Measurements from ENCODE around the gene ANP32B.
"Not testable (repeated sequence)": the region's sequence is repeated elsewhere in the genome, so short reads cannot be mapped to it uniquely, and the experiment has no call there.

The ANP32B gene

GRCh38 chr9:97963232-97963631 lies 19.9 kb upstream of the ANP32B start:
- no peak for DNase-seq (ENCODE audit: low read depth)

DNA sequence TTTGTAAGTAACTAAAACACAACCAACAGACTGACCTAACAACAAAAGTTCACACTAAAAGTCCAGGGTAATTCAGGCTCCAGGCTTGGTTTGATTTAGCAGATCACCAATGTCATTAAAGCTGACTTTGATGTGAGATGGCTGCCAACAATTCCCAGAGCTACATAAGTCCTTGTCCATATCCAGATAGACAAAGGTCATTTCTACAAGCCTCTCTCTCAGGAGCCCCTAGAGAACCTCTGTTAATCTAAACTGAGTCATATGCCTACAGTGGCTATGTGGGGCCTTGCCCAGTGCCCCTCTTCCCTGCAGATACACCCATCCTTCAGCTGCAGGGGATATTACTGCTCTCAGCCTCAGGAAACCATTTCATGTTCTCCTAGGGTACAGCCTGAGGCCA lies 18.2 kb upstream of the ANP32B start:
- no peak for DNase-seq (ENCODE audit: low read depth)

DNA sequence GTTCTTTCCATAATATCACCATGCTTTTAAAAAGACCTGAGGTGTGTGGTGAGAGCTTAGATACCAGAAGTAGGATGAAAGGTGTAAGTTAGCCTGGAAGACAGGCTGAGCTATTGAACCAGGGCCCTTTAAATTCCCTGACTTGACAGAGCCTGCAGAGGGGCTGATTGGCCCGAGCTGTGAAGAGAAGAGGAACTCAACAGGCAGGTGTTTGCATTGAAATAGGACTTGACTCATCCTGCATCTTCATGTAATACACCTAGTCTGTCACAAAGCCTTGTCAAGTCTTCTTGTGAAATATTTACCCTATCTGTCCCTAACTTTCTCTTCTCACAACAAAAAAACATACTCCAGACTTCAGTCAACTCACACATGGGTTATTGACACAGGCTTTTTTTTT lies 16.6 kb upstream of the ANP32B start:
- DNase-seq (ENCODE audit: low read depth) = no peak

GRCh38 chr9:97969014-97969413 lies 14.1 kb upstream of the ANP32B start:
- no peak for DNase-seq (ENCODE audit: low read depth)

DNA sequence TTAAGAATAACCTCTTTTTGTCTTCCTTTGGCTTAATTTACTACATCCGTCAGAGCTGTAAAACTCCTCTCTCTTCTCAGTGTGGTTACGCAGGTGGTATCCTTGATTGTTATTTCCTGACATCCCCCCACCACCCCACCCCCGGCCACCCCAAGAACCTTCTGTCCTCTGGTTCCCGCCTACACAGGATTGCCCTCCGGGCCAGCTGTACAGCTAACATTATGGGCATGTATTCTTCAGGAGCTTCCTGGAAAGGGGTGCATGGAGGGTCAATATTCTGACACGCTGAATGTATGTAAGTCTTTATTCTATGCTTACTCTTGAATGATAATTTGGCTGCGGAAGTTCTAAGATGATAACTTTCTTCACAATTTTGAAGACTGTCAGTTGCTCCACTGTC lies 13.0 kb upstream of the ANP32B start:
- DNase-seq (ENCODE audit: low read depth) = no peak

GRCh38 chr9:97972753-97973152 lies 10.4 kb upstream of the ANP32B start:
- DNase-seq (ENCODE audit: low read depth) = no peak

DNA sequence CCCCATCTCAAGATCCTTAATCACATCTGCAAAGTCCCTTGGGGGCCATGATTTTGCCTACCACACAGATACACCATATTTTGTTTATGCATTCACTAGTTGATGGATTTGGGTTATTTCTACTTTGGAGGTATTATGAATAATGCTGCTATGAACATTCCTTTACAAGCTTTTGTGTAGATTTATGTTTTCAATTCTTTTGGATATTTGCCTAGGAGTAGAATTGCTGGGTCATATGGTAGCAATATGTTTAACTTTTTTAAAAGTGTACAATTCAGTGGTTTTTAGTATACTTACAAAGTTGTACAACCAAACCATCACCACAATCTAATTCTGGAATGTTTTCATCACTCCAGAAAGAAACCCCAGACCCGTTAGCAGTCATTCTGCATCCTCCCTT lies 7.8 kb upstream of the ANP32B start:
- no peak for DNase-seq (ENCODE audit: low read depth)

DNA sequence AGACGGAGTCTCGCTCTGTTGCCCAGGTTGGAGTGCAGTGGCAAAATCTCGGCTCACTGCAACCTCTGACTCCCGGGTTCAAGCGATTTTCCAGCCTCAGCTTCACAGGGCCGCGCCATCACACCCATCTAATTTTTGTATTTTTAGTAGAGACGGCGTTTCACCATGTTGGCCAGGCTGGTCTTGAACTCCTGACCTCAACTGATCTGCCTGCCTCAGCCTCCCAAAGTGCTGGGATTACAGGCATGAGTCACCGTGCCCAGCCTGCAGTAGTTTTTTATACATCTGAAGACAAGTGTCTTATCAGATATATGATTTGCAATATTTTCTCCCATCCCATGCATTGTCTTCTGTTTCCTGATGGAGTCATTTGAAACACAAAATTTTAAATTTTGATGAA lies 6.5 kb upstream of the ANP32B start:
- DNase-seq (ENCODE audit: low read depth) = not testable (repeated sequence)

- no peak for DNase-seq (ENCODE audit: low read depth)
These were observed 4.6 kb upstream of the ANP32B start for GRCh38 chr9:97978371-97979130.

GRCh38 chr9:97979788-97980478 lies 3.2 kb upstream of the ANP32B start:
- no peak for DNase-seq (ENCODE audit: low read depth)

GRCh38 chr9:97980479-97980803 lies 2.7 kb upstream of the ANP32B start:
- no peak for DNase-seq (ENCODE audit: low read depth)

DNA sequence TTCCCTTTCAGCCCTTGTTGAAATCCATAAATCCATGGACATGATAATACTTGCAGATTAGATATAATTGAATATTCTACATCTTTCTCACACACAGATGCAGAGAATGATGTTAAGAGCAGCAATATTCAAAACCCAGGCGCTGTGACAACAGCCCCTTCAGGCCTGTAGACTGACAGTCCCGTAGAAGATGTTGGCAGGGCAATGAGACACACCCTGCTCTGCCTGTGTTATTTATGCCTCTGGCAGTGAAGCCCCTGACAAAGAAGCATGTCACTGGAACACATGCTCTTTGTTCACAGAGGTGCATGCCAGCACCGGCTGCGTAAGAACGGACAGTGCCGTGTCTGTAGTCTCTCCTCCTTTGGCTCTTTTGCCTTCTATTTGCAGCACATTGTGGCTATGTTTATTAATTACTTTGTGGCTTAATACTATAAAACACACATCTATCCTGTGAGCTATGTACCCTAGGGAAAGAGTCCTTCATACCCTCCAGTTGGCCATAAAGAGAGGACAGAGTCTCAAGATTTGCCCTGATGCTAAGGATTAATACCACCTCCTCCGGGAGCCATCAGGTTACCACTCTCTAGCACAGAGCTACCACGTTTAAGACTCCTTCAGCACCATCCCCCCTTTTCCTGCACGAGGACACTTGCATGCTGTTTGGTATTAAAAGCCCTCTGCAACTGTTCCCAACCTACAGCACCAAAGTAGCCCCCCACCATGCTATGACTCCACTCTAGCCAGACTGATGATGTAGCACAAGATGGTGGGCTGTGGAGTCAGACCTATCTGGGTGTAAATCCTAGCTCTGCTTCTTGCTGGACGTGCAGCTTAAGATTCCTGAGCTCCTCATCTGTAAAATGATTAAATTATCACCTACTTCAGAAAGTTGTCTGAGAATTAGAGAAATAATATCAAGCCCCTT lies 2.0 kb upstream of the ANP32B start:
- DNase-seq (ENCODE audit: low read depth) = no peak

DNA sequence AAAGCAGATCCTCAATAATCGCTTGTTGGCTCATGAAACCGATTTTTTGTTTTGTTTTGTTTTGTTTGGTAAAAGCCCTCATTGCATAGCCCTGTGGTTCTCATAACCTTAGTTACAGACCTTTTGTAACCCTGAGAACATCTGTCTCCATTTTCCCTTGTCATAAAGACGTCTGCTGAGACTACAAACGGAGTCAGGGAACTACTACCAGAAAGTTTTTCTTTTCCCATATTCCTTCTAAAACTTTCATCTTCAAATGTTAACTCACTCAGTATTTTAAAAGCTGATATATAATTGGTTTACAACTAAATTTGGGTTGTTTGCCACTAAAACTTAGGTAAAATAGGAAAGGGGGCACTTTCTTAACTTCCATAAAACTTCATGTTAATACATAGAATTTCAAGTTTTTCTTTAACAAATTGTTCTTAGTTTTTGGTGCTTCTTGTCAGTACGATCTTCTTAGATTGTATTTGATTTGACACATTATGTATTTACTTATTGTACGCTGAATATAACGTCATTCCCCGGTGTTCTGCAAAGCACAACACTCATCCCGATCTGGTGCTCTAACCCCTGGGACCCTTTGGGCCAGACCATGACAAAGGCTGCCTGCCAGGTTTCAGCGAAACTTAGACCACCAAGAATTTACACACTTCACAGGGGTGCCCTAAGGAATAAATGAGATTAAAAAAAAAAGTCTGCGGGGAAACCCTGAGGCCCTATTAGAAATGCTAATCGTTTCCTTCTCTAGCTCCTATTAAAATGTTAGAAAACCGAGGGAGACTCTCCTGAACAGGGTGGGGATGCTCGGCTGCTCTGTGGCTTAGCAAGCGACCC lies 1.1 kb upstream of the ANP32B start:
- DNase-seq (ENCODE audit: low read depth) = no peak

DNA sequence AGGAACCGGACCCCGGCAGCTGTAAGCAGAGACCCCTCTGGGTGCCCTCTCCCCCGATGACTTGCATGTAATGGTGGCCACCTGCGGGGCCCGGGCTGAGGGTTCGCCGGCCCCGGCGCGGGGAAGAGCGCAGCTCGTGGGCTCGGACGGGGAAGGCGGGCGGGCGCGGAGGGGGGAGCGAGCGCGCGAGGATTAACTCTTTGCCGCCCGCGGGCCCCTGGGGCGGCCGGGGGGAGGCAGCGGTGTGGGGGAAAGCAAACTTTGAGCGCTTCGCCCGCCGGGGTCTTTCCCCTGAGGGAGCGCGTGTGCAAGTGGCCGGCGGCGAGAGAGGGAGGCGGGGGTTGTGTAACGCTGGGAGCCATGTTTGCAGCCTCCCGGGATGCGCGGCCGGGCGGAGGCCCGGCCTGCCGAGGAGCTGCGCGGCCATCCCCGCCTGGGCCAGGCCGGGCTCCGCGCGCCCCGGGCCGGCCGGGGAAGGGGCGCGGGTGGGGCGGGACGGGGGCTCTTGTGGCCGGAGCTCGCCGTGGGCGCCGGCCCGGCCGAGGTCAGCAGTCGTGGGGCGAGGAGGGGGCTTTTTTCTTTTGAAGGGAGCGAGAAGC lies 547 bp downstream of the ANP32B start:
- DNase-seq (ENCODE audit: low read depth) = no peak

DNA sequence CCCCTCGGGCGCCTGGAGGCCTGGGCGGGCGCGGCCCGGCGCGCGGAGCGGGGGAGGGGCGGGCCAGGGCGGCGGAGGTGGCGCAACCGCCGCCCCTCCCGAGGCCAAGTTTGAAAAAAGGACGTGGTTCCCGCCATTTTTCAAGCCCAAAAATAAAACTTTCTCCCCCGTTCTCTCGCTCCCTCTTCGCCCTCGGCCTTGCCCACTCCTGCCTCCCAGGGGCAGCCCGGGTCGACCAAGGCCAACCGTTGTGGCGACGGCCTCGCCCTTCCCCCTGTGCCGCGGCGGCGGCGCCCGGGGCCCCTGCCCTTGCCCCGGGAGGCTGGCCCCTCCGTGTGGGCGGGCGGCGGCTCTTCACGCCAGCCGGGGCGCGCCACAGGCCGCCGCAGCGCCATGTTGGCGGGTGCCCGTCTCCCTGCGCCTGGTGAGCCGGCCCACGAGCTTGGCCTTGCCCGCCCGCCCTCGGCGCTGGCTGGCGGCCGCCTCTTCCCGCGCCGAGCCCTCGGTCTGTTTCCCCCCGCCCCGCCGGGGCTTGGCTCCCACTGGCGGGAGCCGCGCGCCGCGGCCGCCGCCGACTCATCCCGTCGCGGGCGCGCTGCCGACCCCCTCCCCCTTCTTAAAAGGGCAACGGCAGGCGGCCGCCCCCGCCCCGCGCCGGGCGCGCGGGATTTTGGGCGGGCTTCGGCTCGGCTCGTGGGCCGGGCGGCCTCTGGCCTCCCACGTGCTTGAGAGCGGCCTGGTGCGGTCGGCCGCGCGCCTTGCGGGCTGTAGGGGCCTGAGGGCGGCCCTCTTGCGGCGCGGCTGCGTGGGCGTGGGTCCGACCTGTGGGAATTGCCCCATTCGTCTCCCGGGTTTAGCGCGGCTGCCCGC lies 1.3 kb downstream of the ANP32B start:
- DNase-seq (ENCODE audit: low read depth) = peak; percentile 58

DNA sequence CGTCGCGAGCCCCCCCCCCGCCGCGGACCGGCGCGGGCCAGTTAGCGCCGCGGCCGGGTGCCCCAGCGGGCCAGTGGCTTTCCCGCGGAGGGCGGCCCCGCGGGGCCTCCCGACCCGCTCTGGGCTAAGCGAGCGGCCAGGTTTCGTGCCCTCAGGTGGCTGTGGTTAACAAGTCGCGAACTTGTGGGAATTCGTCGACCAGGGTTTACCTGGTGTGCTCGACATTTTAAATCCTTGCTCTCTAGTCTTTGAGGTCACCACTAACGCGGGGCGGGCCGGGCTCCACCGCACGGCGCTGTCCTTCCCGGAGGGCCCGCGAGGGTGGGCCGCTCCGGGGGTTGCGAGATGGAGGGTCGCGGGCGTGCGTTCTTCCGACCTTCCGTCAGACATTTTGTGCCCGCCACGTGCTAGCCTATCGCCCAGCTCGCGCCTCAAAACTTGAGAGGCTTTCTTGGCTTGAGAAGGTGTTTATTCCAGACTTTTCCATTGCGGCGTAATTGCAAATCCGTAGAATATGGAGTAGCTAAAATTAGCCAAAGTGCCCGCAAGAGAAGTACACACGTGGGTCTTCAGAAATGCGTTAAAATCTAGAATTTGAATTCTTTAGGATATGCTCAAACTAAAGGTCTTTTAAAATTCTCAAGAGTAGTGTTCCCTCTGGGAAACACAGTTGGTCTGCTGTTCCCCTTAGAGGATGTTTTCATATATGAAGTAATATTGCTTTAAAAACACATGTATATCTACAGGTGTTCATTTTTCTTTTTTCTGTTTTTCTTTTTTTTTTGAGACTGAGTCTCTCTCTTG lies 2.1 kb downstream of the ANP32B start:
- no peak for DNase-seq (ENCODE audit: low read depth)

DNA sequence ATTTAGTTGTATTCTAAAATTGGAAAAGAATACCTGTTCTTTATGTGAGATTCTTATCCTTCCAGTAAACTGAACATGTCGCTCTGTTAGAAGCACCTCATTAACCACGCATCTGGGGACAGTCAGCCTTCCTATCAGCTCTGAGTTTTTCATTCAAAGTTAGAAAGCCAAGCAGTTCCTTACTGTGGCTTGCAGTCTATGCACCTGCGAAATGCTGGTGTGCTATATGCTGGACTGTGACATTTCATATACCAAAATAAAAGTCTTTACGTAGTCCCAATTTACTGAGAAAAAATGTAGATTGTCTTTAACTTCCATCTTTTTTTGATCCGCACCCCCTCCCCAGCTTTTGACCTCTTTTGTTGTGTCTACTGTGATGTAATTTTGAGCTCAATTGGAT lies 4.3 kb downstream of the ANP32B start:
- DNase-seq (ENCODE audit: low read depth) = no peak

DNA sequence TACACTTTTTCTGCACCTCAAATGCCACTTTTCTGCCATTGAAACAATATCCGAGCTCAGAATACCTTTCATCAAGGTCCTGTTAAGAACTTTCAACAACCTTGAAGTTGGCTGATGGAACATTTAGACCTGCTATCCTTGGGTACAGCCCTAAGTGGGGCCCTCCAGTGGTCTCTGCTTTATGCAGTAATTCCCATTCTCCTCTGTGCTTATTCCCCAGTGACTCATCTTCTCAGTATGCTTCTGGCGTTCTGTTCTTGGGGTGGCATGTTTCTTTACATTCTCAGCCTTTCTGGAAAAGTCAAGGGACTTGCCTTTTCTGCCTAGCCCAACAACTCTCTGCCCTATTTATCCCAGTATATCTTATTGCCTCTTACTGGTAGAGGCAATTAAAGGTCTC lies 7.1 kb downstream of the ANP32B start:
- no peak for DNase-seq (ENCODE audit: low read depth)

DNA sequence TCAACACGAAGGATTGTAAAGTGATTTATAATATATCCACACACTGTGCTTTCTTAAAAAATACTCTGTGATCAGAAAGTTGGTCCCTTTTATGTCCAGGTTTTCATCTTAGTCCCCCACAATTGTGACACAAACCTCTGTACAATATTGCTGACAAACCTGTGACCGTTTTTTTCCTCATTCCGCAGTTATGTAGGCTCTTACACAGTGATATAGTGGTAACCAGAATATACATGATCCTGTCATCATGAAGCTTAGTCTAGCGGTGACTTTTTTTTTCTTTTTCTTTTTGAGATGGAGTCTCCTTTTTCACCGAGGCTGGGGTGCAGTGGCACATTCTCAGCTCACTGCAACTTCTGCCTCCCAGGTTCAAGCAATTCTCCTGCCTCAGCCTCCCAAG lies 8.7 kb downstream of the ANP32B start:
- DNase-seq (ENCODE audit: low read depth) = no peak

- no peak for DNase-seq (ENCODE audit: low read depth)
These were observed 9.1 kb downstream of the ANP32B start for GRCh38 chr9:97992219-97992618.
